Smooth muscle cell (in vitro differentiated cells): ENCODE results near the gene PRELID1. TPM values are rescaled to one million over a fixed set of nuclear protein-coding genes. Genes with fewer than 3 reads are reported as not detected.

Experiments used
- DNase-seq: peaks from one replicate; lab custom pipeline; 2025; ENCODE audit not compliant: unreplicated experiment; lab: John Stamatoyannopoulos, UW
- H2AFZ ChIP-seq: fragments of 200-600 bp; sonication (generic); 2 replicates; pipeline ENCODE4 v1.6.0; 2016; ENCODE audit warnings: antibody characterized with exemption, low read depth, mild to moderate bottlenecking
- H3F3A ChIP-seq: fragments of 200-600 bp; sonication (generic); 2 replicates; pipeline ENCODE4 v1.6.0; 2017; ENCODE audit warnings: antibody characterized with exemption, low read depth
- H3K27ac ChIP-seq: fragments of 200-600 bp; sonication (generic); 2 replicates; pipeline ENCODE4 v1.5.1; 2016; ENCODE audit warnings: low read depth, mild to moderate bottlenecking
- H3K27me3 ChIP-seq: fragments of 200-600 bp; sonication (generic); 2 replicates; pipeline ENCODE4 v1.6.1; 2016; ENCODE audit warnings: low read depth, mild to moderate bottlenecking
- H3K36me3 ChIP-seq: fragments of 200-600 bp; sonication (generic); 2 replicates; pipeline ENCODE4 v1.5.1; 2016; ENCODE audit warnings: low read depth
- H3K4me1 ChIP-seq: fragments of 200-600 bp; sonication (generic); 2 replicates; pipeline ENCODE4 v1.5.1; 2016; ENCODE audit warnings: low read depth
- H3K4me2 ChIP-seq: fragments of 200-600 bp; sonication (generic); 2 replicates; pipeline ENCODE4 v1.6.0; 2016; ENCODE audit warnings: mild to moderate bottlenecking
- H3K4me3 ChIP-seq: fragments of 200-600 bp; sonication (generic); 2 replicates; pipeline ENCODE4 v1.5.1; 2016; ENCODE audit warnings: mild to moderate bottlenecking
- H3K79me2 ChIP-seq: fragments of 200-600 bp; sonication (generic); 2 replicates; pipeline ENCODE4 v1.6.0; 2016; ENCODE audit warnings: low read depth, mild to moderate bottlenecking
- H3K9ac ChIP-seq: fragments of 200-600 bp; sonication (generic); 2 replicates; pipeline ENCODE4 v1.6.0; 2016; ENCODE audit warnings: low read depth
- H3K9me3 ChIP-seq: fragments of 200-600 bp; sonication (generic); replicated peaks from 2 replicates; pipeline ENCODE4 v1.5.1; 2016; ENCODE audit warnings: low read depth
- H4K20me1 ChIP-seq: fragments of 200-600 bp; sonication (generic); 2 replicates; pipeline ENCODE4 v1.6.0; 2016; ENCODE audit warnings: low read depth
- WGBS: methylation state at CpG from one replicate; pipeline ENCODE4 v1.1.7; 2016; ENCODE audit warnings: low lambda C conversion rate; 5-methylcytosine and 5-hydroxymethylcytosine counted together
- polyA plus RNA-seq: library from polyadenylated mRNA; unstranded; fragments of >200 nt; fragmentation: Nextera tagmentation; extraction: Ambion mirVana; gene quantifications from 2 replicates; pipeline ENCODE4 v1.2.1, GENCODE V29; 2016
- total RNA-seq: library from RNA; depleted of rRNA; stranded (reverse); fragments of >200 nt; gene quantifications from 2 replicates; pipeline ENCODE4 v1.2.3, GENCODE V29; 2014
- TF ChIP-seq, protein P1 (sequence below): fragments of 200-600 bp; sonication (generic); IDR thresholded peaks from 2 replicates; pipeline ENCODE4 v1.5.1; 2017; ENCODE audit warnings: borderline replicate concordance, mild to moderate bottlenecking, antibody characterized with exemption; ENCODE audit not compliant: insufficient read depth, poor library complexity, severe bottlenecking

The PRELID1 gene
- total and polyA plus RNA-seq, 2 experiments from 2014 or later: 197 to 268 TPM

DNA sequence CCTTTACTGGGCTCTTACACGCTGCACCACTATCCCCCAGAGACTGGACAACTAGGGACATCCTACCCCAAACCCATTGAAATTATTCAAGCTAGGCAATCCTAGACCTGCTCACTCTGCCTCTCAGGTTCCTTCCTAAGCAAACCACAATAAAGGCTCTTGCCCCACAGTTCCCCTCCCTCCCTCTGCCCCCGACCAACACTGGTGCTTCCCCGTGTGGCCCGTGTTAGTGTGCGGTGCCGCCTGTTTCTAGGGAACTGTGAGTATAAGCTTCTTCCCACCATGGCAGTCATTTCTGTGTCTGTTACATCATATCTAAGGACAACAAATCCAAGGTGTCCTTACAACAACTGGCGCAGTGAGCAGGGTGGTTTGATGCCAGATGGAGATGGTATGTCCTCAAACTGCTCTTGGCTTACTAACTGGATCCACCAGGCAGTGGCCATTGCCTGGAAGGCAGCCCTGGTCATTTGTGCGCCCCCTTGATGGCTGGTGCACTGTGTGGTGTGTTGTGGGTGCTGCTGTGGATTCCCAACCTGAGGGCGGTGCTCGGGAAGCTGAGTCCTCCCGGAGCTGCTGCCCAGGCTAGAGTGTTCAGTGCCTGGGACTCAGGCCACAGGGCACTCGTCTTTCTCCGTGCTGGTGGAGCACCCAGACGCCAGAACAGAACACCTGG, 16.5 kb downstream of the PRELID1 start:
- Histone ChIP-seq H3K4me2 (no peak overlapping the region), H4K20me1 (peaks cover 17% of the 10 kb centered on the region), H3F3A (peaks cover 3% of the 10 kb centered on the region), H3K9me3 (no peaks in the 10 kb centered on the region), H3K79me2 (no peaks in the 10 kb centered on the region), H3K36me3 (no peaks in the 10 kb centered on the region), H3K9ac (no peak overlapping the region), H3K4me1 (no peaks in the 10 kb centered on the region), H3K27me3 (no peaks in the 10 kb centered on the region), H2AFZ (no peak overlapping the region), H3K27ac (no peak overlapping the region), H3K4me3 (no peak overlapping the region)
- TF ChIP-seq, protein P1, sequence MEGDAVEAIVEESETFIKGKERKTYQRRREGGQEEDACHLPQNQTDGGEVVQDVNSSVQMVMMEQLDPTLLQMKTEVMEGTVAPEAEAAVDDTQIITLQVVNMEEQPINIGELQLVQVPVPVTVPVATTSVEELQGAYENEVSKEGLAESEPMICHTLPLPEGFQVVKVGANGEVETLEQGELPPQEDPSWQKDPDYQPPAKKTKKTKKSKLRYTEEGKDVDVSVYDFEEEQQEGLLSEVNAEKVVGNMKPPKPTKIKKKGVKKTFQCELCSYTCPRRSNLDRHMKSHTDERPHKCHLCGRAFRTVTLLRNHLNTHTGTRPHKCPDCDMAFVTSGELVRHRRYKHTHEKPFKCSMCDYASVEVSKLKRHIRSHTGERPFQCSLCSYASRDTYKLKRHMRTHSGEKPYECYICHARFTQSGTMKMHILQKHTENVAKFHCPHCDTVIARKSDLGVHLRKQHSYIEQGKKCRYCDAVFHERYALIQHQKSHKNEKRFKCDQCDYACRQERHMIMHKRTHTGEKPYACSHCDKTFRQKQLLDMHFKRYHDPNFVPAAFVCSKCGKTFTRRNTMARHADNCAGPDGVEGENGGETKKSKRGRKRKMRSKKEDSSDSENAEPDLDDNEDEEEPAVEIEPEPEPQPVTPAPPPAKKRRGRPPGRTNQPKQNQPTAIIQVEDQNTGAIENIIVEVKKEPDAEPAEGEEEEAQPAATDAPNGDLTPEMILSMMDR: no peak
- DNase-seq: no peak
- 94% methylated on average over 14 of the region's 14 CpGs for WGBS

DNA sequence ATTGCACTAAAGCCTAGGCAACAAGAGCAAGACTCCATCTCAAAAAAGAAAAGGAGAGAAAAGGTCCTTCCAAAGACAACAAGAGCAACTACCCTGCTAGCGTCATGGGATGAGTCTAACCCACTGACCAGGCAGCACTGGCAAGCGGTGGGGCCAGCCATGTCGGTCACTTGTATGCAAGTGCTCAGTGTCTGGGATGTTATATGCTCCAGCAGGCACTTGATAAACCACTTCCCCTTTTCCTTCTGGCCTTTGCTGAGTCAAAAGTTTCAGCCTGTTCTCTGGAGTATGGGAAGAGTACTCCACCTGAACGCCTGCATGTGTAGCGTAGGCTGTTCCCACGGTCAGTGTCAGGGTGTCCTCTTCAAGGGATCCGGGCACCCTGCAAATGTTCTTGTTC, 17.3 kb downstream of the PRELID1 start:
- no peak overlapping the region for H3K4me2 ChIP-seq
- H3K79me2 ChIP-seq: no peaks in the 10 kb centered on the region
- no peak overlapping the region for H3K4me3 ChIP-seq
- 96% methylated on average over 7 of the region's 7 CpGs for WGBS
- TF ChIP-seq, protein P1: no peak
- H3F3A ChIP-seq: peaks cover 3% of the 10 kb centered on the region
- H3K4me1 ChIP-seq: no peaks in the 10 kb centered on the region
- no peak overlapping the region for H3K9ac ChIP-seq
- no peaks in the 10 kb centered on the region for H3K27me3 ChIP-seq
- no peak overlapping the region for H3K27ac ChIP-seq
- DNase-seq: no peak
- no peaks in the 10 kb centered on the region for H3K36me3 ChIP-seq
- no peak overlapping the region for H2AFZ ChIP-seq
- H3K9me3 ChIP-seq: no peaks in the 10 kb centered on the region
- H4K20me1 ChIP-seq: peaks cover 25% of the 10 kb centered on the region

DNA sequence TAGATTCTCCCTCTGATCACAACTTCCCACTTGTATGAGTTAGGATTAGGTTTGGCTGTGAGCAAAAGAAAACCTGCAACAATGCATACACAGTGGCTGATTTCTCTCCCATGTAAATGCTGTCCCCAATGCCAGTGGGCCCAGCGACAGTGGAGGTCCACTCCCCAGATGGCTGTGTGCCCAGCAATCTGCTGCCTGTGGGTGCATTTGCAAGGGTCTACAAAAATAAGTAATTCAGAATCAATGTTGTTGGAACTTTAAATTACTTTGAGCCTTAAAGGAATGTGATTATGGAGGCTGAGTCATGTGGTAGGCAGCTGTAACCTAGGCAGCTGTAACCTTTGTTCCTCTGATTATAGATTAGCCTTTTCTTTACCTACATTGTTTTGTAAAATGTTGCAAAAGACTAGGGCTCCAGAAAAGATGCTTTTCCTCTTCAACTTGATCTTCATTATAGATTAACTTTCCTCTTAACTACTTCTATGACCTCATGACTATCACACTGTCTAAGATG, 22.3 kb downstream of the PRELID1 start:
- no peaks in the 10 kb centered on the region for H3K9me3 ChIP-seq
- no peak overlapping the region for H3K4me2 ChIP-seq
- H3K27ac ChIP-seq: no peak overlapping the region
- no peaks in the 10 kb centered on the region for H3K27me3 ChIP-seq
- no peaks in the 10 kb centered on the region for H3F3A ChIP-seq
- no peak overlapping the region for H3K9ac ChIP-seq
- 46% methylated on average over 1 of the region's 1 CpG for WGBS
- no peaks in the 10 kb centered on the region for H3K4me1 ChIP-seq
- H3K36me3 ChIP-seq: no peaks in the 10 kb centered on the region
- no peaks in the 10 kb centered on the region for H3K79me2 ChIP-seq
- H2AFZ ChIP-seq: no peak overlapping the region
- TF ChIP-seq, protein P1: no peak
- no peak for DNase-seq
- no peak overlapping the region for H3K4me3 ChIP-seq
- peaks cover 41% of the 10 kb centered on the region for H4K20me1 ChIP-seq
